HG02870 (cell line): Measurements from ENCODE around the gene HDAC9.
A peak's percentile ranks its signal among the peaks of the same experiment; 100 is the strongest.
"Not testable (repeated sequence)": the region's sequence is repeated elsewhere in the genome, so short reads cannot be mapped to it uniquely, and the experiment has no call there.

Experiments used
- ATAC-seq: cut with Tn5 transposase; IDR thresholded peaks from one replicate; pipeline ENCODE4 v1.9.1; 2021; ENCODE audit warnings: mild to moderate bottlenecking, moderate library complexity; ENCODE audit not compliant: unreplicated experiment

Gene HDAC9

DNA sequence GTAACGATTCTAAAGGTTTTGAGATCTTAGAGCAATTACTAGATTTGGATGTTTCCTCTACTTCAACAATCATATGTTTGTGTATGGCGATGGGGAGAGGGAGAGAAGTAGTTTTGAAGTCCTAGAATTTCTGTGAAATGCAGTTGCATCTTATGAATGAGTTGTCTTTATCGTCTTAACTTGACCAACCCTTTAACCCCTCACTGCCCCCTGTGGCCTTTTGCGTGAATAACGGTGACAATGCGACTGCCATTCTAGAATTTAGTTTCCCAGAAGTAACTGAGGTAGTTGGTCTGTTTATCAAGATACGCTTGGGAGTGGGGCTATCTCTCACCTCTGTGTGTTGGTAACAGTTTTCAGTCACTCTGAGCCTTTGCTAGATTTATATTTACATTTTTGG, 204.6 kb downstream of the HDAC9 start:
- ATAC-seq, result no peak

DNA sequence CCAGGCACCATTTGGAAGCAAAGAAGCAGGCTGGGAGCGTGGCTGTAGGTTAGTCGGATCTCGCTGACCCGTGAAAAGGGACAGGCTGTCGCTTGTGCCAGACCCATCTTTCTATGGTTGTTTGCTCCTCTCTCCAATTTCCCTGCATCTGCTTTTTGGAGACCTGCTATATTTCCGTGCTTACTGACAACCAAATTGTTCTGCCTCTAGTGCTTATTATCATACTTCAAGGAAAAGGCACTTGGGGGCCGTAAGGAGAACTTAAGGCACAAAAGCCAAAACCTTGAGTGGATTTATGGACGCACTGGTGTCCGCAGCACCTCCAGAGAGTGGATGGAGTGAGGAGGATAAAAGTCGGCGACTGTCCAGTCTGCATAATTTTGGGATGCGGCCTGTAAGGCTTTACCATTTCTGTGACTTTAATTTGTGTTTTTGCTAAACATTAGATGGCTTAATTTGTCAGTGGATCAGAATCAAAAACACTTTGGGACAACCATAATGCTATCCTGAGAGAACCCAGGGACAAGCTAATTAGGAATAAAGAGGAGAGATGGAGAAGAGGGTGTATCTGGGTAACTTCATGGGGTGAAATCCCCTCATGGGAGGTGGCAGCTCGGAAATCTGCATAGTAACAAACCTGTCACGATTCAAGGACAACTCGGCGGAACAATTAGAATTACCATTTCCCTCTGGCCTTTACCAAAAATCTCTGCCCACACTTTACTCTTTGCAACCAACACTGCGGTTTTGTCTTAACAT, 206.7 kb downstream of the HDAC9 start:
- no peak for ATAC-seq

DNA sequence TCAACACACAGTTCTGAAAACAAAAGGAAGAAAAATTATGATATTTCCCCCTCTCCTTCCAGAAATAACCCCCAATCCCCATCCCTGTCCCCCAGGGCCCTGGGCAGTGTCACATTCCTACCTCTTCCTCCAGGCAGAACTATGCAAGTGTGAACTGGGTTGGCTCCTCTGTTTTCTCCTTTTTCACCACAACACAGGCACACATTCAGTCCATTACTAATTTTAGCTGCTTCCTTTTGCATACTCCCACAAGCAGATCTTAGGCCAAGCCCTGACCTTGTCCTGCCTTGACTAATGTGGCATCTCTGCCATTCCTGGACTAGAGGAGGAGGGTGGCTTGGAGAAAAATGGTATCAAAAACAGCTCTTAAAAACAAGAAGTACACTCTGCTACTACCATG, 208.1 kb downstream of the HDAC9 start:
- ATAC-seq, result no peak

DNA sequence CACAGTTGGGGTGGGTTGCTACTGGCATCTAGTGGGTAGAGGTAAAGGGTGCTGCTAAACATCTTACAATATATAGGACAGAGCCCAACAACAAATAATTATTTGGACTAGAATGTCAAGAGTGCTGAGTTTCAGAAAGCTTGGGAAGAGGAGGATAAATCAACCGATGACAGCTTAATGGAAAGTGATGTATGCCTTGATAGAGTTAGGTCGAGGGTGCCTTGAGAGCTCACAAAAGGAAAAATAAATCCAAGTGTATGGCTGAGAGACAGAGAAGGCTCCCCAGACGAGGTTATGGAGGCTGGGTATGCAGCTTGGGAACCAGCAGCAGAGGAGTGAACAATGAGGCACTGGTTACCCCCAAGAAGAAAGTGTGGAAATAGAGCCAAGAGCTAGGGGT, 211.1 kb downstream of the HDAC9 start:
- no peak for ATAC-seq

GRCh38 chr7:18708204-18708603, 212.7 kb downstream of the HDAC9 start:
- ATAC-seq, result no peak

- ATAC-seq, result no peak
These were observed 220.4 kb downstream of the HDAC9 start for GRCh38 chr7:18715988-18716387.

- no peak for ATAC-seq
These were observed 225.9 kb downstream of the HDAC9 start for GRCh38 chr7:18721429-18721828.

- ATAC-seq, result no peak
These were observed 228.8 kb downstream of the HDAC9 start for GRCh38 chr7:18724318-18724717.

GRCh38 chr7:18727115-18727870, 231.7 kb downstream of the HDAC9 start:
- ATAC-seq, result no peak

DNA sequence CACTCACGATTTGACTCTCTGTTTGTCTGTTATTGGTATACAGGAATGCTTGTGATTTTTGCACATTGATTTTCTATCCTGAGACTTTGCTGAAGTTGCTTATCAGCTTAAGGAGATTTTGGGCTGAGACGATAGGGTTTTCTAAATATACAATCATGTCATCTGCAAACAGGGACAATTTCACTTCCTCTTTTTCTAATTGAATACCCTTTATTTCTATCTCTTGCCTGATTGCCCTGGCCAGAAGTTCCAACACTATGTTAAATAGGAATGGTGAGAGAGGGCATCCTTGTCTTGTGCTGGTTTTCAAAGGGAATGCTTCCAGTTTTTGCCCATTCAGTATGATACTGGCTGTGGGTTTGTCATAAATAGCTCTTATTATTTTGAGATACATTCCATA, 240.5 kb downstream of the HDAC9 start:
- not testable (repeated sequence) for ATAC-seq

DNA sequence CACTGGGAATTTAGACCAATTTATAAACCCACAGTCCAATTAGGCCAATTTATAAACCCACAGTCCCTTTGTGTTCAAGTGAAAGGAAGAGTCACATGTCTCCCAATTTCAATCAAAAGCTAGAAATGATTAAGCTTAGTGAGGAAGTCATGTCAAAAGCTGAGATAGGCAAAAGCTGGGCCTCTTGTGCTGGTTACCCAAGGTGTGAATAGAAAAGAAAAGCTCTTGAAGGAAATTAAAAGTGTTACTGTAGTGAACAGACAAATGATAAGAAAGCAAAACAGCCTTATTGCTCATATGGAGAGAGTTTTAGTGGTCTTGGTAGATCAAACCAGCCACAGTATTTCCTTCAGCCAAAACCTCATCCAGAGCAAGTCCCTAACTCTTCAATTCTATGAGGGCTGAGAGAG, 245.0 kb downstream of the HDAC9 start:
- peak; percentile 63 for ATAC-seq

GRCh38 chr7:18753972-18754610, 258.5 kb downstream of the HDAC9 start:
- no peak for ATAC-seq

GRCh38 chr7:18754766-18755165, 259.2 kb downstream of the HDAC9 start:
- ATAC-seq, result no peak

GRCh38 chr7:18755793-18756192, 260.2 kb downstream of the HDAC9 start:
- ATAC-seq, result no peak

DNA sequence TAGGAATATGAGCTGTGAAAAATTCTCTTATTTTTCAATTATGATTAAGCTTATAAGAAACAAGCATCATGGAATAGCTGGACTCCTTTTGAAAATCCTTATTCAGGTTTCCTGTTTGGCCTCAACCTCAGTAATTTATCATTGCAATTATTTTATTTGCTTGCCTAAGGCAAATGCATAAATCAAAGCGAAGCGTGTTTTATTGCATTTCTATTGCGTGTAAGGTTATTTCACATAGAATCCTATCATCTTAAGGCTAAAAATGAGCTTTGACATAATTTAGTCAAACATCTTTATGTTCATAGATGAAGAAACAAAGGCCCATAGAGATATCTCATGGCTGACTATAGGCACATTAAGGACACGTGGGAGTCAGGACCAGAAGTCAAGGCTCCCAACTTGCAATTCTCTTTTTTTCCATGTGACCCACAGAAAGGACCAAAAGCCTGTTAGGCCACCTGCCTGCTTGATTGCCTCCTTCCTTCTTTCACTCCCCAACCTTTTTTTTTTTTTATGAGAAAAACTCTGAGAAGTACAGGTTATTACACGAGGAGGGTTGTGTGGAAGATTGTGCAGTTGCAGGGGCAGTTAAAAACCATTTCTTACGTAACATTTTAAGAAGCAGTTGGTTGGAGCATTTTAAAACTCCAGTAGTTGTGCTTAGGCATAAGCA, 261.0 kb downstream of the HDAC9 start:
- ATAC-seq, result no peak

GRCh38 chr7:18760046-18760445, 264.5 kb downstream of the HDAC9 start:
- no peak for ATAC-seq

DNA sequence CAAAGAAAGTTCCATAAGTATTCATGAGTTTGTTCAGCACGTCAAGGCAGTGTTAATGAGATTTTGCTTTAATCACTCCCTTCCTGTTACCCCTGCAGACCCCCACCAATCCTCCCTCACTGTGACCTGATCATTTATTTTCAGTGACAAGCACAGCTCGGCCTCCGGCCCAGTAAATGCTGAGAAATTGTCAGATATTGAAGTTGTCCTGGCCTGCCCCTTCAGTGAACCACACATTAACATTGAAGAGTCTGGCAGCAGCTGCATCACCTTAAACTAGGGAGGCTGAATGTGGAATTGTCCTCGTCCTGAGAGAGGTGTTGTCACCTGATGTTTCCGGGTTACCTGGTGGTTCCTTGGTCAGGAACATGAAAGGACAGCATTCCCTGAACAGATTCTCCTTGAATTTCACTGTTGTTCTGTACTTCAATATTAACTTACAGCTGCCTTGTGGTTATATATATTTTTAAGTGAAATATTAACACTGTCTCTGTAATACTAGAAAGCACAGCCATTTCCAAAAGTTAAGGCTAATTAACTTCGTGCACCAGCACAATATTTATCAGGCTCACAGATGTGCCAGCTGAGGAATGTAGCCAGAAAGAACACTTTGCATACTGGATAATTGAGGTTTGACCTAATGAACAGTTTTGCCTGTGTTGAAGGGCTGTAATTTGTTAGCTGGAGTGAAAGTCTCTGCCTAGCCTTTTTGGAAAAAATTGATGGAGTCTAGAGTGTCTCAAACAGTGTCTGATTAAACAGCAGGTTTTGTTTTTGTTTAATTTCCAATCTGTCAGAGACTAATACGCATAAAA, 265.3 kb downstream of the HDAC9 start:
- ATAC-seq, result no peak

DNA sequence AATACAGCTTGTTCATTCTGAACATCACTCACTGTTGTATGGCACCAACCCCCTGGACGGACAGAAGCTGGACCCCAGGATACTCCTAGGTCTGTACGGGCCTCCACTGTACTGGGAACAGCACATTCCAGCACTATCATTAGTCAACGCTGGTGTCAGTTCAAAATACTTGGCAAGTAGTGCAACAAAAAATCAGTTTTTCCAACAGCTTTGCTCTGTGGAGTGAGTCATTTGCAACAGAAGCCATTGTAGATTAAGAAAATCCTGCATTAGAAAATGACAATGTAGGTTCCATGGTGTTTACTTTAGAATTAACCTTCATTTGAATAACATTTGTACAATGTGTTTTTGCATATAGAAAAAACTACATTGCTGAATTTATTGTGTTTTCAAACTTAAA, 266.6 kb downstream of the HDAC9 start:
- ATAC-seq, result no peak

- no peak for ATAC-seq
These were observed 272.7 kb downstream of the HDAC9 start for GRCh38 chr7:18768256-18768655.

DNA sequence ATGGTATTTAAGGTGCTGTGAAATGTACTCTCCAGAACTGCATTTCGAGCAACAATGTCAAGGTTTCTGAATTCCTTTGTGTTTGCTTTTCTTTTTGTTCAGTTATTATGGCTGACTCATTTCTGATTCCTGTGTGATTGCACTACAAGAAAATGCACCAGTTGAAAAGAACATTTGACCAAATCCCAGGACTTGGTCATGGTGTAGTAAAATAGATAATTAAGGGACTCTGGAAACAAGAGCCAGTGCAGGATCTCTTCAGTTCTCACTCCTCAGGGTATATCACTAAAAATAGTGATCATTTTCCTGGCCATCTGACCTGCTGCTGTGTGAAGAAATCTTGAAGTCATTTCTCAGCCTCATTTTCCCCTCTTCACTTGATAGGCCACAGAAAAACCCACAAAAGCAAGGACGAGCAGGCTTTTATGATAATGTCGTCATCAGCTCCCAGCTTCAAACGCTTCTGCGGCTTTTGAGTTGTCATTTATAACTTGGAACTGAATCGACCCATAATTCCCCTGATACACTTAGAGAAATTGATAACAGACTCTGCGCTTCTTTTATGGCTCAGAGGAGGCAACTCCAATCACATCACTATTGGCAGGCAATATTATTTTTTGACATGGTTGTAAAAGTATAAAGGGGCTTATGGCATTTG, 274.7 kb downstream of the HDAC9 start:
- no peak for ATAC-seq
